Middle frontal gyrus (tissue), 1 donor: ENCODE data around the gene CDYL.

Source experiments
- DNase-seq: peaks from one replicate; pipeline ENCODE4 v3.0.0-alpha.2; 2015; ENCODE audit warnings: low spot score; ENCODE audit errors: extremely low spot score

Gene CDYL

DNA sequence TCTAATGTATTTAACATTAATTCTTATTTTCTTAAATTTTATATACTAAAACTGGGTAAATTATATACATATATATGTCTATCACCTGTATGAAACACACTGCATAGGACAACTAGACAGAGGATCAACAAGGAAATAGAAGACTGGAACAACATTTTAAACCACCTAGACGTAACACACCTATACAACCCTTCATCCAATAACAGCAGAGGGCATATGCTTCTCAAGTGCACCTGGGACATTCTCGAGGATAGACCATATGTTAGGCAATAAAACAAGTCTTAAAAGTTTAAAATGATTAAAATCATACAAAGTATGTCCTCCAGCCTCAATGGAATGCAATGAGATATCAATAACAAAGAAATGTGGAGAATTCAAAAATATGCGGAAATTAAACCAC lies 182.4 kb downstream of the CDYL start:
- no peak for DNase-seq

DNA sequence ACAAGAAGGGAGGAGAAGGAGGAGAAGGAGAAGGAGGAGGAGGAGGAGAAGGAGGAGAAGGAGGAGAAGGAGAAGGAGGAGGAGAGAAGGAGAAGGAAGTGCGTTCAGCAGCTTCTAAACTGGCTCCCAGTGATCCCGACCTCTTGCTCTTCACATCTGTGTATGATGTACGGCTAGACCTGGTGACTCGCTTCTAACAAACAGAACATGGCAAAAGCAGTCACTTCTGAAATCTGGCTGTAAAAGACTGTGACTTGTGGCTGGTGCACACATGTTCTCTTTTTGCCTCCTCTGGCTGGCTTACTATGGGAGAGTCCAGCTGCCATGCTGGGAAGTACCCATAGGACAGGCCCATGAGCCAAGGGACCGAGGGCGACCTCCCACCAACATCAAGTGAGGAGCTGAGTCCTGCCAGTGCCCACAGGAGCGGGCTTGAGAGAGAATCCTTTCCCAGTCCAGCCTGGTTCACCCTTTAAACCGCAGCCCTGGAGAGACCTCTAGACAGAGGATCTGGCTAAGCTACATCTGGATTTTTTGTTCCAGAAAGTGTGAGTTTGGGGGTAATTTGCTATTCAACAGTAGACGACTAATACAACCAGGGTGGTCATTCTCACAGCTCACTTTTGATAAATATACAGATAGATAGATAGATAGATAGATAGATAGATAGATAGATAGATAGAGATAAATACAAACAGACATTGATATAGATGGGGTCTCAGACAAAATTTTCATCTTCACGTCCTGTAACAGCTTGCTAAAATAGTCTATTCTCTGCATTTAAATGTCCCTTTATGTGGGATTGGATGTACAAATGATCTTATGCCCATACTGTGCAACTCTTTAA lies 185.3 kb downstream of the CDYL start:
- no peak for DNase-seq

DNA sequence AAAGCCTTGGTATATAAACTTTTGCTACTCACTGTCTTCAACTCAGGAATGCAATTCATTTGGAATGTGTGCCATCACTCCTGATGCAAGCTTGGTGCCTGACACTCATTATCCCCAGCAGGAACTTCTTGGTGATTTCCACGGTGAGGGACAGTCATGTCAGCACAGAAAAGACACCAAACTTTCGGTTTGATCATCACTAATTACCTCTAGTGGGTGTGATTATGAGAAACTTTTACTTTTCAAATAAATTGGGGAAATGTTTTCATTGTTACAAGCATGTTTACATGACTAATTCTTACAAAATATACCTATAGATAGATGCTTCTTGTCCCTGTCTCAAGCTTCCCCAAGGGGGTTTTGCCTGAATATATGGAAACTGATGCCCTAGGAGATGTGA lies 186.7 kb downstream of the CDYL start:
- no peak for DNase-seq

DNA sequence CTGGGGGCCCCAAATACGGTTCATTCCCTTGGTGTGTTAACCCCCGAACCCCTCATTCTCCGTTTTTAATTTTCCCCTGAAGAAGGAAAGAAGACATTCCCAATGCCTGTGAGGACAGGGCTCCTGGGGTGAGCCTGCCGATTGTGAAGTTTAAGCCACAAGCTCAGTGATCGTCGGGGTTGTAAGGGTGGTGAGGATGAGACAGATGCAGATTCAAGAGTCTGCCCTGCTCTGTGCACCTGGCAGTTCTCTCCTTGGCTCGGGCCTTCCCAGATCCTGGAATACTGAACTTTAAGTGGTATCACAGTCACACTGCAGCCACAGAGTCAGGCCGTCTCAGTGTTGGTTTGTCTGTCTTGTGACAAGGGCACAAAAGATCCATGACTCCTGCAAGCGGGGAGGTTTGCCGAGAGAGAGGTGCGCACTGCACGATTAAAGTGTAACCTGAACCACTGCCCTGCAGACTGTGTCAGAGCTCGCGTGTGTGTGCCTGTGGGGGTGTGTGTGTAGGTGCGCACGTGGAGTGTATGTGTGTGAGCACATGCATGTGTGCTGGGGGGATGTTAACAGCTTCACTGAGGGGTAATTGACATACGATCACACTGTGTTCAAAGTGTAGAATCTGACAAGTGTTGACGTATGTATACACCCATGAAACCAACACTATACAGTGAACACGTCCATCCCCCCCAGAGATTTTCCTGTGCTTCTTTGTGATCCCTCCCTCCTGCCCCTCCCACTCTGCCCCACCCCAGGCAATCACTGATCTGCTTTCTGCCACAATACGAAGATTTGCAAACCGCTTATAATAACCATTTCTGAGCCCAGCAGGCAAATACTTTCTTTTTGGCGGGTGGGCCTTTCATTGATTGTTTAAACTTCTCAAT lies 188.7 kb downstream of the CDYL start:
- DNase-seq: no peak

DNA sequence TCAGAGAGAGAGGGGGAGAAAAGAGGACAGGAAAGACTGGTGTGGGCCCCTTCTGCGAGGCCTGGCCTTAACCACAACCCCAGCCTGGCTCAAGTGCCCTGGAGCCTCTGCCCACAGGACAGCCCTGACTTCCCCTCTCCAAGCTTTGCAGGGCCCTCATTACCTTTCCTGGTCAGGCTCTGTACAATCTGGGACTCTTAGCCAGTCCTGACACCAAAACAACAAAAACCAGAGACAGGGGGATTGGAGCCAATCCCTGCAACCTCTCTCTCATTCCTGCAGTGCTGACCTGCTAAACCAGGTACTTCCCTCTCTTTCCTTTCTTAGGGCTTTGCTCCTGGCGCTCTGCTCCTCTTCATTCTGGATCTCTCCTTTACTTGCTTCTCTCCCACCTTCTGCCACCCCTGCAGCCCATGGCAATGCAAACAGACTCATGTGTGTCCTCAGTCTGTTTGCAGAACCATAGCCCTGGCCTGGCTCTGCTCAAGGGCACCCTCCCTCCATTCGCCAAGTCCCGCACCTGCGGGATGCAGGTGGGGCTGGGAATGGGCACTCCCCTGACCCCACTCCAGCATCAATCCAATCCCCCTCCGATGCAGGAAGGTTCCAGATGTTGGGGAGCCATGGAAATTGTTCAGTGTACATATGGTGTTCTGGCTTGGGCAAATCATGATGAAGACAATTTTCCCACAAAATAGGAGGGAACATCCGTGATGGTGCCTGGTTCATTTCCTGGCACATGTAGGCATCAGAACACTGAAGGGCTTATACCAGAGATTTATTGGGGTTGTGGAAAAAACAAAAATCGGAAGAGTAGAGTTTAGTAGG lies 189.6 kb downstream of the CDYL start:
- no peak for DNase-seq

DNA sequence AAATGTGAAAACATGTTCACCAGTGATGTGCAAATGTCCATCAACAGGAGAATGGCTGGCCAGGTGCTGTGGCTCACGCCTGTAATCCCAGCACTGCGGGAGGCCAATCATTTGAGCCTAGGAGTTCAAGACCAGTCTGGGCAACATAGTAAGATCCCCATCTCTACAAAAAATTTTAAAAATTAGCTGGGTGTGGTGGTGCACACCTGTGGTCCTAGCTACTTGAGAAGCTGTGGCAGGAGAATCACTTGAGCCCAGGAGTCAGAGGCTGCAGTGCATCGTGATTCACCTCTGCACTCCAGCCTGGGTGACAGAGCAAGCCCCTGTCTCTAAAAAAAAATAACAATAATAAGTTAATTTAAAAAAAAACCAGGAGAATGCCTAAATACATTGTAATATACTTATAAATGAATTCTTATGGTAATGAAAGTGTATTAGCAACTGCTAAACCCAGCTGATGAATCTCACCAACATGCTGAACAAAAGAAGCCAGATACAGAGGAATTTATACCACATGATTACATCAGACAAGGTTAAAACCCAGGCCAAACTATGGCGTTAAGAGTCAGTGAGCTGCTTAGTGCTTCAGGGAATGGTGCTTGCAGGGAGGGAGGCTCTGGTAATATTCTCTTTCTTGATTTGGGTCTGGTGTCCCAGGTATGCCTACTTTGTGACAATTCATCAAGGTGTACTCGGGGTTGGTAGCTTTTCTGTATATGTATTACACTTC lies 191.3 kb downstream of the CDYL start:
- DNase-seq: no peak

DNA sequence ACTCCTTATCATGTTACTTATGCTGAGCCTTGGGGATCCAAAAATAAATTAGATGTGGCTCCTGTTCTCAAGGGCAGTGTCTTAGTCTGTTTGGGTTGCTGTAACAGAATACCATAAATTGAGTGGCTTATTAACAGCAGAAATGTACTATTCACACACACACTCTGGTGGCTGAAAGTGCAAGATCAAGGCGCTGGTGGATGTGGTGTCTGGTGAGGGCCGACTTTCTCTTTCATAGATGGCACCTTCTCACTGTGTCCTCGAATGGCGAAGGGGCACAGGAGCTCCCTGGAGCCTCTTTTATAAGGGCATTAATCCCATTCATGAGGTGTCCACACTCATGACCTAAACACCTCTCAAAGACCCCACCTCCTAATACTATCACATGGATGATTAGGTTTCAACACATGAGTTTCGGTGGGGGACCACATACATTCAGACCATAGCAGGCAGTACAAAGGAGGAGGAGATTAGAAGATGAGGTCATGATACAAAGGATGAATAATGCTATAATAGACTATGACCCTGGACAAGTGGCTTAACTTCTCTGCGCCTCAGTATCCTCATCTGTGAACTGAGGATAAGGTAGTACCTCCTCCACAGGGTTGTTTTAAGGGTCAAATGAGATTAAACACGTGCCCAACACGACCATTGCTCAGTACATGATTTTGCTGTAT lies 193.5 kb downstream of the CDYL start:
- no peak for DNase-seq

DNA sequence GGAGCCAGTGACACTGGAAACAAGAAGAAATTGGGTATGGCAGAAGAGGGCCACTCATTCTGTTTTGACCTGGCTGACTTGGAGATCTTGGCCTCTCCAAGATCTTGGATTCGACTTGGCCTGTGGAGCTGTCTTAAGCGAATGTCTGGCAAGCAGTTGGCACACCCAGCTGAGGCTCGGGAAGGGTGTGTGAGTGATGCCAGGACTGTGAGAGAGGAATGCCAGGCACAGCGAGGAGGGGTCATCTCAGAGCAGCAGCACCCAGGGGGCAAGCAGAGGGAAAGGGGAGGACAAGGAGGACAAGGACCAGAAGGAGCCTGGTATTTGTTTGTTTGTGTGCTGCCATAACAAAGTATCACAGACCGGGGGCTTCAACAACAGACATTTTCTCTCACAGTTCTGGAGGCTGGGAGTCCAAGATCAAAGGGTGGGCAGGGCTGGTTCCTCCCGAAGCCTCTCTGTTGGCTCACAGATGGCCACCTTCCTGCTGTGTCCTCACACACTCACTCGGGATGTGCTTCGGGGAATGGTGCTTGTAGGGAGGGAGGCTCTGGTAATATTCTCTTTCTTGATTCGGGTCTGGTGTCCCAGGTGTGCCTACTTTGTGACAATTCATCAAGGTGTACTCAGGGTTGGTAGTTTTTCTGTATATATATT lies 194.7 kb downstream of the CDYL start:
- no peak for DNase-seq

DNA sequence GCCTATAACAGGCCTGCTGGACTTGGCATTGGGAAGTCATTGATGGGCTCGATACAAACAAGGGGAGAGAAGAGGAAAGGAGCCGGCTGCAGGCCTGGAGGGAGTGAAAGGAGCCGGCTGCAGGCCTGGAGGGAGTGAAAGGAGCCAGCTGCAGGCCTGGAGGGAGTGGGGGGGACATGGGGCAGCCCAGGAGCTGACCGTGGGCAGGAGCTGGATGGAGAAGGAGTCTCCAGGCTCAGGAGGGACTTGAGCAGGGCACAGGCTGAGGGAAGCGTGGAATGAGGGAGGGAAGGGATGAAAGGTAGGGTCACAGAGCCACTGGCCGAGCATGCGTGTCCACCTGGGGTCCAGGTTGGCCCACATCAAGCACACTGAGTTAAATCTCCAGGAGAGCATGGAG lies 195.6 kb downstream of the CDYL start:
- no peak for DNase-seq

DNA sequence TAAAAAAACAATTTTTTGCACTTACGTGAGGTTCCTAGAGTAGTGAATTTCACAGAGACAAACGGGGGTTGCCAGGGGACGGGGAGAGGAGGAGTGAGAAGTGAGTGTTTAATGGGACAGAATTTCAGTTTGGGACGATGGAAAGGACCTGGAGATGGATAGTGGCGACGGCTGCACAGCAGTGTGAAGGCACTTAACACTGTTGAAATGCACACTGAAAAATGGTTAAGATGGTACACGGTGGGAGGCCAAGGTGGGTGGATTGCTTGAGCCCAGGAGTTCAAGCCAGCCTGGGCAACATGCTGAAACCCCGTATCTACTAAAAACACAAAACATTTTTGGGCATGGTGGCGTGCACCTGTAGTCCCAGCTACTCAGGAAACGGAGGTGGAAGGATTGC lies 196.2 kb downstream of the CDYL start:
- DNase-seq: no peak

DNA sequence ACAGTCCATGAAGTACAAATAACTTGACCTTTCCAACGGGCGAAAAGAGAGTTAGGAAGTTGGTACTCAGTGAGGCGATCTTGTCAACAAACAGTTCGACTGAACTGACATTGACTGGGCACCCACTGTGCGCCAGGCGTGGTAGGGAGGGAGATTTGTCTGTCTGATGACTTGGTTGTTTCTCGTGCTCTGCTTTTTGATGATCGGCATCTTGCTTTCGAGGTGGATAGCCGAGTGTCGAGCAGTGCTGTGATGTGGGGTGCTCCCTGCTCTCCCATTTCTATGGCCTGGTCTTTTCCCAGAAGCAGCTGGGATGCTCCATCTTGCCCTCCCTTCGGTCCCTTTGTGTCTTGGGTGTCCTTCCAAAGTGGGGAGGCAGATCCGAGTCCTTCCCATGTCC lies 197.2 kb downstream of the CDYL start:
- no peak for DNase-seq

DNA sequence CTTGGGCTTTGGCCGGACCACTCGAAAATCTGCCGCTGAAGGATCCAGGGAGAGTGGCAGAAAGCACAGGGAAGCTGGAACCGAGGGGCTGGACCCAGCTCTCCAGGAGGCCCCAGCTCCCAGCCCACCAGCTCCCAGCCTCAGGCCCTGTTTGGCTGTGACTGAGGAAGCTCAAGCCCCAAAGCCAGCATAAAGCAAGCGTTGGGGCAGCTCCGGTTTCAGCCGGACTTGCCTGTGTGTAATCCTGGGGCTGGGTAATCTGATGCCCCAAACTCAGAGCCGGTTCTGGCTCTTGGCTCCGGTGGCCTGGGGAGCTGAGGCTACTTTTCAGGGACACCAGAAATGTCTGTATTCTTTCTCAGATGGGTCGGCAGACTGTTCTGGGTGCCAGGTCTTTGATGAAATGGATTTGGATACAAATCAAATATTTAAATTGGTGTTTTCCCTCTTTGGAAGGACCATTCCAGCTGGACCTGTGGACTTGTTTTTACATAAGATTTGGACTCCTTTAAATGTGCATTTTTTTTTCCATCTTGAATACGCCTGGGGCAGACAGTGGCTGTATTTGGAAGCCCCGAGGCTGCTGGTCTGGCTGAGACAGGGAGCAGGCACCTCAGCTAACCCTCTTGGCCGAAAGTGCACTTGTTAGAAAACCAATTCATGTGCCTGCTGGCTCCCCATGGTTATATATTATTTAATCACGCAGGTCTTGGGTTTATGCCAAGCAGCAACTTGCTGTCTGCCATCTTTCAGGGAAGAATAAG lies 198.0 kb downstream of the CDYL start:
- DNase-seq: no peak

DNA sequence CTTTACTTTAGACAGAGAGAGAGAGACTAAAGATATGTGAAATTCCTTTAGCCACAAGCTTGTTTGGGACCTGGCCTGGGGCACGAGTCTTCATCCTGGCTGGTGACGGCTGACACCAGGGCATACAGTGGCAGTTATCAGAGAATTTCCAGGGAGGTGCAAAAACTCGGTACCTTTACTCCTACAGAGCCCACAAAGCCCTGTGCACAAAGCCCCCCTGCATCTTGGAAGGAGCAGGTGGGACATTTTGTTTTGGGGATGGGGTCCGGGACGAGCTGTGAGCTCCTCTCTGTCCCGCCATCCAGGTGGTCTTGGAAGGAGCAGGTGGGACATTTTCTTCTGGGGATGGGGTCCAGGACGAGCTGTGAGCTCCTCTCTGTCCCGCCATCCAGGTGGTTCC lies 198.8 kb downstream of the CDYL start:
- DNase-seq: no peak

DNA sequence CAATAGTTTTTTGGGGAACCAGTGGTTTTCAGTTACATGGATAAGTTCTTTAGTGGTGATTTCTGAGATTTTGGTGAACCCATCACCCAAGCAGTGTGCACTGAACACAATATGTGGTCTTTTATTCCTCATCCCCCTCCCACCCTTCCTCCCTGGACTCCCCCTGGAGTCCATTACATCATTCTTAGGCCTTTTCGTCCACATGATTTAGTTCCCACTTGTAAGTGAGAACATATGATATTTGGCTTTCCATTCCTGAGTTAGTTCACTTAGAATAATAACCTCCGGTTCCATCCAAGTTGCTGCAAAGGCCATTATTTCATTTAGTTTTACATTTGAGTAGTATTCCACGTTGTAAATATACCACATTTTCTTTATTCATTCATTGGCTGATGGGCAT lies 199.3 kb downstream of the CDYL start:
- DNase-seq: no peak

DNA sequence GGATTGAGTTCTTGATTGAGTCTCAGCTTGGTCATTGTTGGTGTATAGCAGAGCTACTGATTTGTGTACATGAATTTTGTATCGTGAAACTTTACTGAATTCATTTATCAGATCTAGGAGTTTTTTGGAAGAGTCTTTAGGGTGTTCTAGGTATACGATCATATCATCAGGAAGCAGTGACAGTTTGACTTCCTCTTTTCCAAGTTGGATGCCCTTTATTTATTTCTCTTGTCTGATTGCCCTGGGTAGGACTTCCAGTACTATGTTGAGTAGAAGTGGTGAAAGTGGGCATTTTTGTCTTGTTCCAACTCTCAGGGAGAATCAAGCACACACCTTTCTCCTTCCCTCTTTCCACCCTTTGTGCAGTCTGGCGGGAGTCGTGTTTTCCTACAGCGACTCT lies 201.3 kb downstream of the CDYL start:
- DNase-seq: no peak

DNA sequence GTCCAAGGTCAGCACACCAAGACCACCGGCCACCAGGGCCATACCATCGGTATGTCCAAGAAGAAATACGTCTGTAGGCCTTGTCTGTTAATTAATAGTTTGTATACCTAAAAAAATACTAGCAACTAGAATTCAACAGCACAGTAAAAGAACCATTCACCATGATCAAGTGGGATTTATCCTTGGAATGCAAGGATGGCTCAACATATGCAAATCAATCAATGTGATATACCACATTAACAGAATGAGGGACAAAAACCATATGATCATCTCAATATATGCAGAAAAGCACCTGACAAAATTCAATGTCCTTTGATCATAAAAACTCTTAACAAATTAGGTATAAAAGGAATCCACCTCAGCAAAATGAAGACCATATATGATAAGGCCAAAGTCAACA lies 203.2 kb downstream of the CDYL start:
- DNase-seq: no peak

DNA sequence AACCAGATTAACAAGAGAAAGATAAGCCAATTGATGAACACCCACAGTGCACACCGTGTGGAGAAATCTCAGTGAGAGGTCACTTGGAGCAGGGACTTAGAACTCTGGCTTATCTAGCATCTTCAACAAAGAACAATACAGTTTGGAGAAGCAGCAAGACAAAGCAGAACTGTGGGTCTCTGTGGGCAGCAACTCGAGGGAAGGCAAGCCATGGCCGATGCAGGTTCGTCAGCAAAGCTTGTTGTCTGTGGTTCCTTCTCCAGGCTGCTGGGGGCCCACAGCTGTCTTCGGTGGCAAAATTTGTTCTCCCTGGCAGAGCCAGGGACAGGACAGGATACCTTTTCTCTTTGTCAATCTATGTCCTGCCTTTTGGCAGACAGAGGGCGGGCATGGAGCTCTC lies 205.6 kb downstream of the CDYL start:
- DNase-seq: no peak

DNA sequence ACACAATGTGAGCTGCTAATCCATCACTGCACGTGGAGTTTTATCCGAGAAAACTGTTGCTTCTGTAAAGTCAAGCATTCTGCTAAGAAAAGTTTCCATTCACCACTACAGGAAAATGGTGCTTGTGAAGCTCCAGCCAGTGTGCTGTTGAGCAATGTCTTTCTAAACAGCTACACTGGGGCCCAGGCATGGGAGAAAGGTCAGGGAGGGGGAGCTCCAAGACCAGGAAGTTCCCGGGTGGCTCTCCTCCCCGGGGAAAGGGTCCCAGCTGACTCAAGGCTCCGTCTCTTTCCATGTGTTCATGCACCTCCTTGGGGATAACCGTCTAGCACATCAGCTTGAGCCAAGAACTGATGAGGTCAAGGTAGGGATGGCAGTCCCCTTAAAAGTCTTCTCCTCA lies 207.1 kb downstream of the CDYL start:
- DNase-seq: no peak

DNA sequence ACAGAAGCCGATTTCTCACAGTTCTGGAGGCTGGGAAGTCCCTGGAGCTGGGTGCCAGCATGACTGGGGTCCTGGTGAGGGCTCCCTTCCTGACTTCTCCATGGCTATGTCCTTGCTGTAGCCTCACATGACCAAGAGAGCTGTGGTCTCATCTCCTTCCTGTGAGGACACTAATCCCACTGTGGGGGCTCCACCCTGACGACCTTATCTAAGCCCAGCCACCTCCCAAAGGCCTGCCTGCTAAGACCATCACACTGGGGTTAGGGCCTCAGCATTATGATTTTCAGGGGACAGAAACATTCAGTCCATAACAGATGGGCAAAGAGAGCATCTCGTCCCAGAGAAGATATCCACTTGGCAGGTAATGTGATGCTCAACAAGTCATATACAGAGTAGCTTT lies 210.8 kb downstream of the CDYL start:
- DNase-seq: no peak
